Kidney (tissue), 14 donors: ENCODE data around the gene CDKL1. TPM values are rescaled to one million over a fixed set of nuclear protein-coding genes. Genes with fewer than 3 reads are reported as not detected.
A peak's percentile ranks its signal among the peaks of the same experiment; 100 is the strongest.
"Not testable (repeated sequence)": the region's sequence is repeated elsewhere in the genome, so short reads cannot be mapped to it uniquely, and the experiment has no call there.

Source experiments
- DNase-seq, 5 donors: peaks; one replicate each; pipeline ENCODE4 v3.0.0-alpha.2; 2013 to 2020
- FAIRE-seq: peaks from 2 replicates; lab custom pipeline; 2012; peaks lifted over from hg19 to GRCh38; lab: Jason Lieb, UNC
- H3K27ac ChIP-seq, 2 donors: one replicate each; pipeline ENCODE4 v1.7.0; 2013; ENCODE audit warnings: low read depth in 2 of 2, low read length in 2 of 2, inconsistent platforms in 1 of 2
- H3K27me3 ChIP-seq: one replicate; pipeline ENCODE4 v1.7.1; 2013; ENCODE audit warnings: low read length, inconsistent platforms; ENCODE audit not compliant: control insufficient read depth, insufficient read depth
- H3K36me3 ChIP-seq, 3 donors: one replicate each; pipeline versions ENCODE4 v1.7.0 to v1.7.1; 2013; ENCODE audit warnings: low read length in 3 of 3, control low read depth in 1 of 3, inconsistent platforms in 1 of 3; ENCODE audit not compliant: insufficient read depth in 3 of 3, control insufficient read depth in 2 of 3
- H3K4me1 ChIP-seq, 3 donors: one replicate each; pipeline versions ENCODE4 v1.7.0 to v1.7.1; 2013; ENCODE audit warnings: low read length in 3 of 3, inconsistent platforms in 1 of 3, low read depth in 1 of 3; ENCODE audit not compliant: control insufficient read depth in 2 of 3, insufficient read depth in 2 of 3
- H3K4me3 ChIP-seq, 3 donors: one replicate each; pipeline versions ENCODE4 v1.7.0 to v1.8.1; 2013; ENCODE audit warnings: low read length in 3 of 3, control low read depth in 1 of 3, inconsistent platforms in 1 of 3
- H3K9ac ChIP-seq, 3 donors: one replicate each; pipeline versions ENCODE4 v1.7.0 to v1.7.1; 2013; ENCODE audit warnings: low read length in 3 of 3, control low read depth in 1 of 3, inconsistent platforms in 1 of 3
- H3K9me3 ChIP-seq, 3 donors: one replicate each; pipeline versions ENCODE4 v1.7.0 to v1.7.1; 2013; ENCODE audit warnings: low read length in 3 of 3, control low read depth in 1 of 3, inconsistent platforms in 1 of 3; ENCODE audit not compliant: control insufficient read depth in 2 of 3, insufficient read depth in 1 of 3
- CTCF ChIP-seq: IDR thresholded peaks from 3 replicates; pipeline ENCODE4 v1.5.1; 2012; ENCODE audit warnings: mild to moderate bottlenecking, moderate library complexity, borderline replicate concordance; ENCODE audit not compliant: insufficient read depth; ENCODE audit errors: extremely low read depth
- intact Hi-C: fragments of 100-400 bp; cut with DNase I; formaldehyde crosslinking; loops from one replicate; pipeline ENCODE4 v1.11.1; 2022
- polyA plus RNA-seq: library from polyadenylated mRNA; stranded (reverse); fragments of 350-450 nt; fragmentation: Illumina TruSeq; extraction: RNeasy Lipid Tissue Mini Kit (QIAGEN cat#74804); gene quantifications from one replicate; pipeline ENCODE4 v1.2.3, GENCODE V29; 2014; ENCODE audit warnings: low read depth, low replicate concordance; ENCODE audit not compliant: insufficient read depth
- total RNA-seq: library from RNA; stranded (reverse); fragmentation: NEBNext Ultra II Directional; extraction: Animal tissue kit (Norgen Biotek cat#: 25700); gene quantifications from one replicate; pipeline ENCODE4 v1.2.1, GENCODE V29; 2021
- donor health status: control.
- donor health status: control.
- donor health status: control.
- donor health status: control.
- donor health status: control.
- donor health status: DM: yes; HTN: yes; CAD: no.
- donor health status: Normal renal cell carcinoma (clear cell type).

Gene CDKL1
- total and polyA plus RNA-seq, 2 donors from 2014 or later, result 17.9 to 60.0 TPM

DNA sequence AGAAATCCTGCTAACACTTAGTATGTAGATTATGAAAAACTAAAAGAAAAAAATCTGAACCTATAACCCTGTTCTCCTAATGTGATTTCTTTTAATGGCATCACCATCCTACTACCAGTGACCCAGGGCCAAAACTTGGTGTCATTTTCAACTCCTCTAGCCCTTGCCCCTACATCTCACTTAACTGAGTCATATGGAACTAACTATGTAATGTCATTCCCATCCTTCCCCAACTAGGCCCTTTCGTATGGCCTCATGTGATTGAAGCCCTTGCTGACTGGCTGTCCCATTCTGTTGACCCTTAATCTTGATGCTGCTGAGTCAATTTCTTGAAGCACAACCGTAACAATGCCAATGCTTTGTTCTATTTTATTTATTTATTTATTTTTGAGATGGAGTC, 77.0 kb downstream of the CDKL1 start:
- DNase-seq, result no peak
- FAIRE-seq, result no peak
- Histone ChIP-seq H3K27me3 (no peaks in the 10 kb centered on the region), H3K27ac (no peak overlapping the region), H3K9me3 (no peaks in the 10 kb centered on the region), H3K4me3 (no peak overlapping the region), H3K9ac (no peak overlapping the region), H3K36me3 (peaks cover 0 to 2% (median 0%) of the 10 kb centered on the region in 3 donors), H3K4me1 (peaks cover 0 to 4% (median 2%) of the 10 kb centered on the region in 3 donors)
- intact Hi-C loops, result no loop called here
- no peak for TF ChIP-seq CTCF

DNA sequence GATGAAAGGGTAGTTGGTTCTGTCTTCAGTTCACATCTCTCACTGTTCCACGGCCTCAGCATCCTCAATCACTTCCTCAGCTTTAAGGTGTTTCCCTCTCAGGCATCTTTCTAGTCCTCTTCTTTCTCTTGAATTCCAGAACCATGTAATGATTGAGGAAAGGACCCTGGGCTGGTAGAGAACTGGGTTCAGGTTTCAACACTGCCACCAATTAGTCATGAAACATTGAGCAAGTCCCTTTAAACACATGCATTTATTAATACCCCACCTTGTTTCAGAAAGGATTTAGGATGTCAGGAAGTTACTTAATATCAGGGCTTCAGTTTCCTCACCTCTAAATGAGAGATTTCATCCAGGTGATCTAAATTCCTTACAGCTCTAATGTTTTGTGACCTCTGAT, 77.4 kb downstream of the CDKL1 start:
- no peak for DNase-seq
- no peaks in the 10 kb centered on the region for H3K27me3 ChIP-seq
- peaks cover 0 to 2% (median 0%) of the 10 kb centered on the region in 3 donors for H3K36me3 ChIP-seq
- TF ChIP-seq CTCF, result no peak
- intact Hi-C loops, result no loop called here
- H3K9ac ChIP-seq, result no peak overlapping the region
- H3K27ac ChIP-seq, result no peak overlapping the region
- no peak for FAIRE-seq
- H3K4me3 ChIP-seq, result no peak overlapping the region
- H3K9me3 ChIP-seq, result no peaks in the 10 kb centered on the region
- H3K4me1 ChIP-seq, result peaks cover 0 to 4% (median 2%) of the 10 kb centered on the region in 3 donors

GRCh38 chr14:50318031-50318626, 78.6 kb downstream of the CDKL1 start:
- intact Hi-C loops, result no loop called here
- DNase-seq (peak in 2 of 5 donors; percentile 56 to 71), FAIRE-seq (peak; percentile 38)

GRCh38 chr14:50314098-50314497, 82.6 kb downstream of the CDKL1 start:
- intact Hi-C loops, result not testable (repeated sequence)

More at GRCh38 chr14:50318031-50318626, 78.6 kb downstream of the CDKL1 start:
- H3K4me1 ChIP-seq, result peaks cover 2 to 6% (median 6%) of the 10 kb centered on the region in 3 donors
- no peak overlapping the region for H3K4me3 ChIP-seq
- H3K9ac ChIP-seq, result no peak overlapping the region
- TF ChIP-seq CTCF, result peak; percentile 39
- no peaks in the 10 kb centered on the region for H3K27me3 ChIP-seq
- no peaks in the 10 kb centered on the region for H3K36me3 ChIP-seq
- H3K9me3 ChIP-seq, result no peaks in the 10 kb centered on the region
- H3K27ac ChIP-seq, result no peak overlapping the region

More at GRCh38 chr14:50314098-50314497, 82.6 kb downstream of the CDKL1 start:
- not testable (repeated sequence) for H3K9ac ChIP-seq, H3K4me3 ChIP-seq, DNase-seq, H3K27ac ChIP-seq, H3K36me3 ChIP-seq, H3K9me3 ChIP-seq, FAIRE-seq, H3K4me1 ChIP-seq, H3K27me3 ChIP-seq
